ENCODE measurements around the gene SEC14L5. TPM values are rescaled to one million over a fixed set of nuclear protein-coding genes. Genes with fewer than 3 reads are reported as not detected.
A peak's percentile ranks its signal among the peaks of the same experiment; 100 is the strongest.
"Not testable (repeated sequence)": the region's sequence is repeated elsewhere in the genome, so short reads cannot be mapped to it uniquely, and the experiment has no call there.

The SEC14L5 gene
- total RNA-seq, 6 experiments from 2014 or later: not detected

GRCh38 chr16:4948903-4949766 lies 9.0 kb upstream of the SEC14L5 start:
- no peaks in the 10 kb centered on the region for H3K36me3 Mint-ChIP-seq (ENCODE audit: low read depth)
- H3K27me3 Mint-ChIP-seq (ENCODE audit: insufficient read depth): peaks cover 8% of the 10 kb centered on the region
- no peak for TF ChIP-seq CTCF (IDR thresholded peaks at IDR 0.05)
- no peak for DNase-seq
- H3K27ac Mint-ChIP-seq: no peak overlapping the region
- no peaks in the 10 kb centered on the region for H3K9me3 Mint-ChIP-seq
- H3K4me3 Mint-ChIP-seq: no peak overlapping the region
- H3K4me1 Mint-ChIP-seq (ENCODE audit: low read depth): peaks cover 22% of the 10 kb centered on the region

GRCh38 chr16:4949986-4950385 lies 8.1 kb upstream of the SEC14L5 start:
- H3K9me3 Mint-ChIP-seq: no peaks in the 10 kb centered on the region
- no peaks in the 10 kb centered on the region for H3K36me3 Mint-ChIP-seq (ENCODE audit: low read depth)
- no peak overlapping the region for H3K27ac Mint-ChIP-seq
- no peak for TF ChIP-seq CTCF (IDR thresholded peaks at IDR 0.05)
- peaks cover 12% of the 10 kb centered on the region for H3K27me3 Mint-ChIP-seq (ENCODE audit: insufficient read depth)
- no peak for DNase-seq
- peaks cover 14% of the 10 kb centered on the region for H3K4me1 Mint-ChIP-seq (ENCODE audit: low read depth)
- H3K4me3 Mint-ChIP-seq: no peak overlapping the region

- not testable (repeated sequence) for H3K4me3 Mint-ChIP-seq; H3K27ac Mint-ChIP-seq; DNase-seq; H3K4me1 Mint-ChIP-seq (ENCODE audit: low read depth); H3K36me3 Mint-ChIP-seq (ENCODE audit: low read depth); H3K9me3 Mint-ChIP-seq
- H3K27me3 Mint-ChIP-seq (ENCODE audit: insufficient read depth): peaks cover 12% of the 10 kb centered on the region
Measured at GRCh38 chr16:4951583-4951982, 6.5 kb upstream of the SEC14L5 start.

GRCh38 chr16:4954714-4955113 lies 3.4 kb upstream of the SEC14L5 start:
- no peaks in the 10 kb centered on the region for H3K9me3 Mint-ChIP-seq
- no peak for DNase-seq

GRCh38 chr16:4957420-4957719 lies 760 bp upstream of the SEC14L5 start:
- H3K4me1 Mint-ChIP-seq (ENCODE audit: low read depth): peaks cover 19% of the 10 kb centered on the region
- H3K4me3 Mint-ChIP-seq: peak overlapping the region; percentile 90
- H3K27me3 Mint-ChIP-seq (ENCODE audit: insufficient read depth): peaks cover 17% of the 10 kb centered on the region
- no peaks in the 10 kb centered on the region for H3K9me3 Mint-ChIP-seq
- H3K36me3 Mint-ChIP-seq (ENCODE audit: low read depth): no peaks in the 10 kb centered on the region
- H3K27ac Mint-ChIP-seq: no peak overlapping the region; the same call in 1 of the 2 replicates
- no peak for DNase-seq
- no peak for TF ChIP-seq CTCF (IDR thresholded peaks at IDR 0.05)

More at GRCh38 chr16:4954714-4955113, 3.4 kb upstream of the SEC14L5 start:
- Mint-ChIP-seq H3K4me1 (ENCODE audit: low read depth) (peaks cover 19% of the 10 kb centered on the region), H3K27ac (no peak overlapping the region), H3K27me3 (ENCODE audit: insufficient read depth) (peaks cover 12% of the 10 kb centered on the region), H3K36me3 (ENCODE audit: low read depth) (no peaks in the 10 kb centered on the region), H3K4me3 (no peak overlapping the region)
- no peak for TF ChIP-seq CTCF (IDR thresholded peaks at IDR 0.05)

All from HFFc6 (cell line).